Naive thymus-derived CD8-positive, alpha-beta T cell (primary cell): ENCODE results near the gene KRT16. TPM values are rescaled to one million over a fixed set of nuclear protein-coding genes. Genes with fewer than 3 reads are reported as not detected.
"Not testable (repeated sequence)": the region's sequence is repeated elsewhere in the genome, so short reads cannot be mapped to it uniquely, and the experiment has no call there.

Source experiments
- ATAC-seq, 2 donors: fragments of 150-1000 bp; cut with Tn5 transposase in 1 of 2; sonication (Bioruptor Pico), chemical (Tn5 transposase) in 1 of 2; 1 replicate in 1 of 2; 2 replicates in 1 of 2; pipeline ENCODE4 v1.10.0; 2021; ENCODE audit warnings: mild to moderate bottlenecking in 2 of 2, moderate library complexity in 2 of 2
- POLR2A ChIA-PET: fragments of 350-600 bp; sonication (Branson Sonifier 250); formaldehyde crosslinking; loops from one replicate; lab custom pipeline; 2021; ENCODE audit warnings: antibody characterized with exemption; lab: Charles Lee
- DNase-seq, 10 donors: peaks; one replicate each; pipeline versions ENCODE4 v3.0.0 to v3.0.0-alpha.2; 2020 to 2022
- H3K27ac Mint-ChIP-seq, 10 donors: one replicate each; pipeline ENCODE4 v1.8.0; 2020 to 2022; ENCODE audit warnings: mild to moderate bottlenecking in 10 of 10, mixed read lengths in 10 of 10, moderate library complexity in 4 of 10, inconsistent platforms in 1 of 10
- H3K27me3 Mint-ChIP-seq, 5 donors: one replicate each; pipeline ENCODE4 v1.8.0; 2021 to 2022; ENCODE audit warnings: mixed read lengths in 5 of 5
- H3K36me3 Mint-ChIP-seq, 3 donors: one replicate each; pipeline ENCODE4 v1.8.0; 2020 to 2022; ENCODE audit warnings: mixed read lengths in 3 of 3, mild to moderate bottlenecking in 2 of 3, inconsistent platforms in 1 of 3
- H3K4me1 Mint-ChIP-seq, 4 donors: one replicate each; pipeline ENCODE4 v1.8.0; 2021 to 2022; ENCODE audit warnings: mixed read lengths in 4 of 4
- H3K4me3 Mint-ChIP-seq, 10 donors: one replicate each; pipeline ENCODE4 v1.8.0; 2020 to 2022; ENCODE audit warnings: mild to moderate bottlenecking in 10 of 10, mixed read lengths in 10 of 10, moderate library complexity in 6 of 10, inconsistent platforms in 1 of 10
- H3K9me3 Mint-ChIP-seq, 9 donors: one replicate each; pipeline ENCODE4 v1.8.0; 2020 to 2022; ENCODE audit warnings: mixed read lengths in 9 of 9, mild to moderate bottlenecking in 3 of 9, inconsistent platforms in 1 of 9, moderate library complexity in 1 of 9
- polyA plus RNA-seq, 3 donors: library from polyadenylated mRNA; unstranded; fragments of 300-500 nt; fragmentation: Illumina TruSeq; gene quantifications; one replicate each; pipeline ENCODE4 v1.2.3, GENCODE V29; 2021
- total RNA-seq, 8 experiments: library from RNA in 2 of 8; stranded (reverse) in 2 of 8; gene quantifications; one replicate each; pipeline ENCODE4 v1.2.3 and lab custom pipeline; 2021 to 2026

Gene KRT16
- total and polyA plus RNA-seq, 5 experiments from 2014 or later, result not detected

- H3K27me3 Mint-ChIP-seq, result peaks cover 0 to 19% (median 0%) of the 10 kb centered on the region in 5 donors
- DNase-seq, result peak in 1 of 10 donors; percentile 50
- ATAC-seq, result no peak
- no peaks in the 10 kb centered on the region for H3K36me3 Mint-ChIP-seq
- H3K4me1 Mint-ChIP-seq, result peaks cover 0 to 1% (median 0%) of the 10 kb centered on the region in 4 donors
- no peak overlapping the region for H3K27ac Mint-ChIP-seq
- no peak overlapping the region for H3K4me3 Mint-ChIP-seq
- H3K9me3 Mint-ChIP-seq, result no peaks in the 10 kb centered on the region
- POLR2A ChIA-PET, result no interaction called here
Measured at GRCh38 chr17:41629316-41629715, 16.7 kb upstream of the KRT16 start.

GRCh38 chr17:41628621-41629255 lies 16.2 kb upstream of the KRT16 start:
- H3K4me3 Mint-ChIP-seq, POLR2A ChIA-PET, H3K9me3 Mint-ChIP-seq, H3K27ac Mint-ChIP-seq, ATAC-seq, H3K4me1 Mint-ChIP-seq, H3K36me3 Mint-ChIP-seq: not testable (repeated sequence)
- DNase-seq, result peak in 1 of 10 donors; percentile 31
- H3K27me3 Mint-ChIP-seq, result peaks cover 0 to 19% (median 0%) of the 10 kb centered on the region in 5 donors

- H3K9me3 Mint-ChIP-seq, ATAC-seq, H3K36me3 Mint-ChIP-seq, DNase-seq, POLR2A ChIA-PET, H3K27ac Mint-ChIP-seq, H3K4me3 Mint-ChIP-seq, H3K4me1 Mint-ChIP-seq: not testable (repeated sequence)
- H3K27me3 Mint-ChIP-seq, result peaks cover 0 to 19% (median 0%) of the 10 kb centered on the region in 5 donors
Measured at GRCh38 chr17:41628073-41628370, 15.5 kb upstream of the KRT16 start.

- POLR2A ChIA-PET, result no interaction called here
- no peaks in the 10 kb centered on the region for H3K36me3 Mint-ChIP-seq
- no peaks in the 10 kb centered on the region for H3K9me3 Mint-ChIP-seq
- ATAC-seq (no peak), DNase-seq (no peak)
- H3K4me1 Mint-ChIP-seq, result peaks cover 0 to 1% (median 0%) of the 10 kb centered on the region in 4 donors
- H3K27me3 Mint-ChIP-seq, result peaks cover 0 to 19% (median 0%) of the 10 kb centered on the region in 5 donors
- H3K27ac Mint-ChIP-seq, result no peak overlapping the region
- H3K4me3 Mint-ChIP-seq, result no peak overlapping the region
Measured at GRCh38 chr17:41627316-41628072, 14.9 kb upstream of the KRT16 start.

GRCh38 chr17:41626914-41627295 lies 14.3 kb upstream of the KRT16 start:
- H3K9me3 Mint-ChIP-seq, POLR2A ChIA-PET, DNase-seq, H3K4me3 Mint-ChIP-seq, H3K36me3 Mint-ChIP-seq, ATAC-seq, H3K4me1 Mint-ChIP-seq, H3K27ac Mint-ChIP-seq: not testable (repeated sequence)
- H3K27me3 Mint-ChIP-seq, result peaks cover 0 to 19% (median 3%) of the 10 kb centered on the region in 5 donors

- H3K36me3 Mint-ChIP-seq, H3K27ac Mint-ChIP-seq, H3K4me1 Mint-ChIP-seq, H3K9me3 Mint-ChIP-seq, ATAC-seq, POLR2A ChIA-PET, H3K4me3 Mint-ChIP-seq: not testable (repeated sequence)
- peak in 1 of 10 donors; percentile 42 for DNase-seq
- H3K27me3 Mint-ChIP-seq, result peaks cover 0 to 19% (median 3%) of the 10 kb centered on the region in 5 donors
Measured at GRCh38 chr17:41626028-41626913, 13.7 kb upstream of the KRT16 start.

- peaks cover 0 to 1% (median 0%) of the 10 kb centered on the region in 4 donors for H3K4me1 Mint-ChIP-seq
- H3K9me3 Mint-ChIP-seq, result no peaks in the 10 kb centered on the region
- peak in 1 of 10 donors; percentile 22 for DNase-seq
- ATAC-seq, result no peak
- peaks cover 0 to 19% (median 3%) of the 10 kb centered on the region in 5 donors for H3K27me3 Mint-ChIP-seq
- H3K36me3 Mint-ChIP-seq, result no peaks in the 10 kb centered on the region
- H3K27ac Mint-ChIP-seq, result no peak overlapping the region
- no peak overlapping the region for H3K4me3 Mint-ChIP-seq
- POLR2A ChIA-PET, result no interaction called here
Measured at GRCh38 chr17:41625602-41626001, 13.0 kb upstream of the KRT16 start.

GRCh38 chr17:41624208-41625101 lies 11.9 kb upstream of the KRT16 start, which contains the start of gene KRT17:
KRT17 (minus strand) TSS chr17:41624575; CDS start chr17:41624509, 66 bp downstream.
- ATAC-seq (no peak), DNase-seq (peak in 1 of 10 donors; percentile 31)
- H3K4me3 Mint-ChIP-seq, result no peak within 1 kb of the TSS
- POLR2A ChIA-PET, result interaction anchor here (0.6 kb wide), 1 partner anchor 16 kb away, joined by 3 read pairs; no protein-coding TSS in a partner anchor
- H3K27me3 Mint-ChIP-seq, result peaks cover 0 to 19% (median 3%) of the 10 kb centered on the region in 5 donors
- H3K36me3 Mint-ChIP-seq, result no peaks in the 10 kb centered on the region
- H3K27ac Mint-ChIP-seq, result no peak within 1 kb of the TSS
- peaks cover 0 to 1% (median 0%) of the 10 kb centered on the region in 4 donors for H3K4me1 Mint-ChIP-seq
- H3K9me3 Mint-ChIP-seq, result no peaks in the 10 kb centered on the region

- ATAC-seq, H3K4me1 Mint-ChIP-seq, POLR2A ChIA-PET, H3K27ac Mint-ChIP-seq, H3K36me3 Mint-ChIP-seq, H3K4me3 Mint-ChIP-seq, H3K9me3 Mint-ChIP-seq: not testable (repeated sequence)
- DNase-seq, result peak in 1 of 10 donors; percentile 58
- peaks cover 0 to 19% (median 4%) of the 10 kb centered on the region in 5 donors for H3K27me3 Mint-ChIP-seq
Measured at GRCh38 chr17:41623184-41623861, 10.8 kb upstream of the KRT16 start.

- H3K9me3 Mint-ChIP-seq, H3K36me3 Mint-ChIP-seq, ATAC-seq, H3K4me1 Mint-ChIP-seq, POLR2A ChIA-PET, H3K27ac Mint-ChIP-seq, H3K4me3 Mint-ChIP-seq: not testable (repeated sequence)
- peaks cover 0 to 17% (median 4%) of the 10 kb centered on the region in 5 donors for H3K27me3 Mint-ChIP-seq
- peak in 1 of 10 donors; percentile 28 for DNase-seq
Measured at GRCh38 chr17:41622340-41623183, 10.0 kb upstream of the KRT16 start.

- peak in 1 of 10 donors; percentile 21 for DNase-seq
- peak overlapping the region in 1 of 10 donors; percentile 62 for H3K27ac Mint-ChIP-seq
- peaks cover 0 to 17% (median 4%) of the 10 kb centered on the region in 5 donors for H3K27me3 Mint-ChIP-seq
- no peak overlapping the region for H3K4me3 Mint-ChIP-seq
- POLR2A ChIA-PET, result no interaction called here
- peaks cover 0 to 1% (median 0%) of the 10 kb centered on the region in 4 donors for H3K4me1 Mint-ChIP-seq
- no peak for ATAC-seq
- H3K36me3 Mint-ChIP-seq, result no peaks in the 10 kb centered on the region
- H3K9me3 Mint-ChIP-seq, result no peaks in the 10 kb centered on the region
Measured at GRCh38 chr17:41621916-41622315, 9.3 kb upstream of the KRT16 start.
